ENCODE results near the gene CPED1. TPM values are rescaled to one million over a fixed set of nuclear protein-coding genes. Genes with fewer than 3 reads are reported as not detected.

CPED1 gene
- total and polyA plus RNA-seq, 2 donors (not counting 1 experiment from before 2014, with no cell fraction given), result 70.2 to 196 TPM

DNA sequence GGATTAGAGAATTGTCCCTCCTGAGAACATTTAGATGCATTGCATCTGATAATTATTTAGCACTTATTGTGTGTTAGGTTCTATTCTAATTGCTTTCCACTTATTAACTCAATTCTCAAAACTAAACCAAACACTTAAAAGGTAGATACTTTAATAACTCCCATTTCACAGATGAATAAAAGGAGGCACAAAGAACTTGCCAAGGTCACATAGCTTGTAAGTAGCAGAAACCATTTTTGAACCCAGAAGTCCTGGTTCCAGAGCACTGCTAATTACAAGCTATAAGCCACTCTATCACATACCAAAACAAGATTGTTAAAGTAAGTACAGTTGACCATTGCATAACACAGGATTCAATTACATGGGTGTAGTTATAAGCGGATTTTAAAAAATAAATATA lies 164.9 kb downstream of the CPED1 start:
- H3K36me3 ChIP-seq (ENCODE audit: control insufficient read depth, insufficient read depth, low read length), result no peaks in the 10 kb centered on the region
- no peak overlapping the region for H3K9ac ChIP-seq (ENCODE audit: insufficient read depth, low read length)
- H3K79me2 ChIP-seq (ENCODE audit: control insufficient read depth, insufficient read depth, low read length), result no peaks in the 10 kb centered on the region
- H3K27me3 ChIP-seq (ENCODE audit: control insufficient read depth, insufficient read depth, low read length), result no peaks in the 10 kb centered on the region
- H3K9me3 ChIP-seq (ENCODE audit: control insufficient read depth, insufficient read depth, low read depth, low read length), result no peaks in the 10 kb centered on the region
- no peak overlapping the region for H3K27ac ChIP-seq (ENCODE audit: insufficient read depth, low read length)
- no peak overlapping the region for H3K4me2 ChIP-seq (ENCODE audit: extremely low read depth, insufficient read depth, low read length)
- H4K20me1 ChIP-seq (ENCODE audit: control insufficient read depth, extremely low read depth, insufficient read depth, low read length), result no peaks in the 10 kb centered on the region
- DNase-seq (ENCODE audit: low read depth in 2 of 2), result no peak
- TF ChIP-seq, protein P1, sequence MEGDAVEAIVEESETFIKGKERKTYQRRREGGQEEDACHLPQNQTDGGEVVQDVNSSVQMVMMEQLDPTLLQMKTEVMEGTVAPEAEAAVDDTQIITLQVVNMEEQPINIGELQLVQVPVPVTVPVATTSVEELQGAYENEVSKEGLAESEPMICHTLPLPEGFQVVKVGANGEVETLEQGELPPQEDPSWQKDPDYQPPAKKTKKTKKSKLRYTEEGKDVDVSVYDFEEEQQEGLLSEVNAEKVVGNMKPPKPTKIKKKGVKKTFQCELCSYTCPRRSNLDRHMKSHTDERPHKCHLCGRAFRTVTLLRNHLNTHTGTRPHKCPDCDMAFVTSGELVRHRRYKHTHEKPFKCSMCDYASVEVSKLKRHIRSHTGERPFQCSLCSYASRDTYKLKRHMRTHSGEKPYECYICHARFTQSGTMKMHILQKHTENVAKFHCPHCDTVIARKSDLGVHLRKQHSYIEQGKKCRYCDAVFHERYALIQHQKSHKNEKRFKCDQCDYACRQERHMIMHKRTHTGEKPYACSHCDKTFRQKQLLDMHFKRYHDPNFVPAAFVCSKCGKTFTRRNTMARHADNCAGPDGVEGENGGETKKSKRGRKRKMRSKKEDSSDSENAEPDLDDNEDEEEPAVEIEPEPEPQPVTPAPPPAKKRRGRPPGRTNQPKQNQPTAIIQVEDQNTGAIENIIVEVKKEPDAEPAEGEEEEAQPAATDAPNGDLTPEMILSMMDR (conservative IDR thresholded peaks at IDR 0.05 in 1 of 2, IDR thresholded peaks at IDR 0.05 in 1 of 2; ENCODE audit: low read depth in 1 of 2, low read length in 2 of 2), result no peak
- TF ChIP-seq EZH2 (IDR thresholded peaks at IDR 0.05; ENCODE audit: low read length, missing control alignments), result no peak
- H3K4me3 ChIP-seq (replicated peaks in 1 of 4; ENCODE audit: control extremely low read depth in 1 of 4, insufficient read depth in 1 of 4, low read depth in 3 of 4, low read length in 4 of 4), result no peak overlapping the region
- H2AFZ ChIP-seq (ENCODE audit: low read length), result no peak overlapping the region
- no peaks in the 10 kb centered on the region for H3K4me1 ChIP-seq (ENCODE audit: control insufficient read depth, extremely low read depth, insufficient read depth, low read length)

DNA sequence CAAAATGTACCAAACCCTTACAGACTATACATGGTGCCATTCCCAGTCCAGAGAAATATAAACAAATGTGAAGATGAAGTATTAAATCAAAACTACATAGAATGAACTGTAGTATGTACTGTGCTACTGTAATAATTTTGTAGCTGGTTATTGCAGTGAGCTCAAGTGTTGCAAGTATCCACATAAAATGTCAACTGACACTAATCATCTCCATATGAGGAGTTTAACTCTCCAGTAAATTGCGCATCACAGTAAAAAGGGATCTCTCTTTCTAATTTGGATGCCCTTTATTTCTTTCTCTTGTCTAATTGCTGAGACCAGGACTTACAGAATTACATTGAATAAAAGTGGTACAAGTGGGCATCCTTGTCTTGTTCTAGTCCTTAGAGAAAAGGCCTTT lies 165.5 kb downstream of the CPED1 start:
- no peak for TF ChIP-seq EZH2 (IDR thresholded peaks at IDR 0.05; ENCODE audit: low read length, missing control alignments)
- TF ChIP-seq, protein P1 (conservative IDR thresholded peaks at IDR 0.05 in 1 of 2, IDR thresholded peaks at IDR 0.05 in 1 of 2; ENCODE audit: low read depth in 1 of 2, low read length in 2 of 2), result no peak
- H2AFZ ChIP-seq (ENCODE audit: low read length), result no peak overlapping the region
- no peaks in the 10 kb centered on the region for H3K9me3 ChIP-seq (ENCODE audit: control insufficient read depth, insufficient read depth, low read depth, low read length)
- no peaks in the 10 kb centered on the region for H3K27me3 ChIP-seq (ENCODE audit: control insufficient read depth, insufficient read depth, low read length)
- no peaks in the 10 kb centered on the region for H3K79me2 ChIP-seq (ENCODE audit: control insufficient read depth, insufficient read depth, low read length)
- peak in 1 of 2 donors; percentile 12 for DNase-seq (ENCODE audit: low read depth in 2 of 2)
- no peaks in the 10 kb centered on the region for H3K36me3 ChIP-seq (ENCODE audit: control insufficient read depth, insufficient read depth, low read length)
- no peak overlapping the region for H3K4me3 ChIP-seq (replicated peaks in 1 of 4; ENCODE audit: control extremely low read depth in 1 of 4, insufficient read depth in 1 of 4, low read depth in 3 of 4, low read length in 4 of 4)
- H3K27ac ChIP-seq (ENCODE audit: insufficient read depth, low read length), result no peak overlapping the region
- no peak overlapping the region for H3K9ac ChIP-seq (ENCODE audit: insufficient read depth, low read length)
- no peaks in the 10 kb centered on the region for H3K4me1 ChIP-seq (ENCODE audit: control insufficient read depth, extremely low read depth, insufficient read depth, low read length)
- no peaks in the 10 kb centered on the region for H4K20me1 ChIP-seq (ENCODE audit: control insufficient read depth, extremely low read depth, insufficient read depth, low read length)
- no peak overlapping the region for H3K4me2 ChIP-seq (ENCODE audit: extremely low read depth, insufficient read depth, low read length)

DNA sequence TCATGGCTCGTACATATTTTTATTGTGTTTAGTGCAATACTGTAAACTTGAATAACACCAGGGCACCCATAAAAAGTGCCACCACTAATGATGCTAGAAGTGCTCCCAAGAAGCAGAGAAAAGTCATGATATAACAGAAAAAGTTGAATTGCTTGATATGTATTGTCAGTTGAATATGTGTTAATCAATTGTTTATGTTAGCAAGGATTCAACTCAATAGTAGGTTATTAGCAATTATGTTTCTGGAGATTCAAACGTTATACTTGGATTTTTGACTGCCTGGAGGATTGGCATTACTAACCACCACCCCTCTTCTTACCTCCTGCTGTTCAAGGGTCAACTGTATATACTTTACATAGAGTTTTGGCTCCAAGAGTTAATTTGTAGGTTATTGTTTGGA lies 168.3 kb downstream of the CPED1 start:
- no peaks in the 10 kb centered on the region for H3K4me1 ChIP-seq (ENCODE audit: control insufficient read depth, extremely low read depth, insufficient read depth, low read length)
- no peak overlapping the region for H3K4me2 ChIP-seq (ENCODE audit: extremely low read depth, insufficient read depth, low read length)
- H3K4me3 ChIP-seq (replicated peaks in 1 of 4; ENCODE audit: control extremely low read depth in 1 of 4, insufficient read depth in 1 of 4, low read depth in 3 of 4, low read length in 4 of 4), result no peak overlapping the region
- H2AFZ ChIP-seq (ENCODE audit: low read length), result no peak overlapping the region
- no peak overlapping the region for H3K27ac ChIP-seq (ENCODE audit: insufficient read depth, low read length)
- no peak for DNase-seq (ENCODE audit: low read depth in 2 of 2)
- H3K9ac ChIP-seq (ENCODE audit: insufficient read depth, low read length), result no peak overlapping the region
- no peaks in the 10 kb centered on the region for H3K36me3 ChIP-seq (ENCODE audit: control insufficient read depth, insufficient read depth, low read length)
- TF ChIP-seq, protein P1 (conservative IDR thresholded peaks at IDR 0.05 in 1 of 2, IDR thresholded peaks at IDR 0.05 in 1 of 2; ENCODE audit: low read depth in 1 of 2, low read length in 2 of 2), result no peak
- TF ChIP-seq EZH2 (IDR thresholded peaks at IDR 0.05; ENCODE audit: low read length, missing control alignments), result no peak
- no peaks in the 10 kb centered on the region for H3K9me3 ChIP-seq (ENCODE audit: control insufficient read depth, insufficient read depth, low read depth, low read length)
- H4K20me1 ChIP-seq (ENCODE audit: control insufficient read depth, extremely low read depth, insufficient read depth, low read length), result no peaks in the 10 kb centered on the region
- H3K27me3 ChIP-seq (ENCODE audit: control insufficient read depth, insufficient read depth, low read length), result no peaks in the 10 kb centered on the region
- H3K79me2 ChIP-seq (ENCODE audit: control insufficient read depth, insufficient read depth, low read length), result no peaks in the 10 kb centered on the region

Measured in fibroblast of lung (primary cell).